Lower lobe of right lung (tissue), 2 donors: ENCODE data around the gene PLEKHG3. TPM values are rescaled to one million over a fixed set of nuclear protein-coding genes. Genes with fewer than 3 reads are reported as not detected.

ENCODE experiments used
- ATAC-seq, 2 donors: fragments of 200-7000 bp; cut with Tn5 transposase; one replicate each; pipeline ENCODE4 v1.9.1; 2020 to 2022; ENCODE audit warnings: mild to moderate bottlenecking in 2 of 2, moderate library complexity in 2 of 2
- DNase-seq: peaks from one replicate; pipeline ENCODE4 v3.0.0-alpha.2; 2020
- H3K27ac ChIP-seq: fragments of 200-600 bp; one replicate; pipeline ENCODE4 v1.8.0; 2022
- H3K27me3 ChIP-seq: fragments of 200-600 bp; one replicate; pipeline ENCODE4 v1.8.0; 2022; ENCODE audit warnings: low read depth
- H3K36me3 ChIP-seq: fragments of 200-600 bp; one replicate; pipeline ENCODE4 v1.8.0; 2022; ENCODE audit warnings: mild to moderate bottlenecking
- H3K4me1 ChIP-seq: fragments of 200-600 bp; one replicate; pipeline ENCODE4 v1.8.0; 2022
- H3K4me3 ChIP-seq: fragments of 200-600 bp; one replicate; pipeline ENCODE4 v1.8.0; 2022; ENCODE audit warnings: mild to moderate bottlenecking
- H3K9me3 ChIP-seq: fragments of 200-600 bp; one replicate; pipeline ENCODE4 v1.8.0; 2022
- intact Hi-C: fragments of 100-400 bp; cut with DNase I; formaldehyde crosslinking; loops from one replicate; pipeline ENCODE4 v1.11.0; 2022
- total RNA-seq: library from RNA; stranded (reverse); fragmentation: NEBNext Ultra II Directional; extraction: Animal tissue kit (Norgen Biotek cat#: 25700); gene quantifications from one replicate; pipeline ENCODE4 v1.2.1, GENCODE V29; 2021
- TF ChIP-seq, protein P1 (sequence below): fragments of 200-600 bp; IDR thresholded peaks from one replicate; pipeline ENCODE4 v1.8.0; 2022; ENCODE audit warnings: antibody characterized with exemption, mild to moderate bottlenecking
- donor health status: DM: no; HTN: yes; CAD: no; lungs with severe emphysema.

PLEKHG3 gene
- total RNA-seq, 1 donor from 2014 or later, result 33.1 TPM

DNA sequence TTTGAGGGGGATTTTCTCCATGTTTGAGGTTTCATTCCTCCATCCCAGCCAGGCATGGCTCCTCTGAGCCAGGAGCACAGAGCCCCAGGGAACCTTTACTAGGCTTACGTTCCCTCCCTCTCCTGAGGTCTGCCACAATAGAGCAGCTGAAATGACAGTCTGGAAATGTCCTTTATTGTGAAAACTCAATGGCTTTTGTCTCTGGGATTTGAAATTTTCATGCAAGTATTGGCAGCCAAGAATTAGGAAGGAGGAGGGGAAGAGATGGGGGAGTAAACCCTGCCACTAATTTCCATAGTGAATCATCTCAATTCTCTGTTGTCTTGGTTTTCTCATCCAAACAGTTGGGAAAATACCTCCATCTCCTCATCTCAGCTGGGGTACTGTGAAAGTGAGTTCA is 2.6 kb upstream of the PLEKHG3 start:
- intact Hi-C loops, result no loop called here
- ATAC-seq, result no peak
- peaks cover 57% of the 10 kb centered on the region for H3K4me1 ChIP-seq
- TF ChIP-seq, protein P1, sequence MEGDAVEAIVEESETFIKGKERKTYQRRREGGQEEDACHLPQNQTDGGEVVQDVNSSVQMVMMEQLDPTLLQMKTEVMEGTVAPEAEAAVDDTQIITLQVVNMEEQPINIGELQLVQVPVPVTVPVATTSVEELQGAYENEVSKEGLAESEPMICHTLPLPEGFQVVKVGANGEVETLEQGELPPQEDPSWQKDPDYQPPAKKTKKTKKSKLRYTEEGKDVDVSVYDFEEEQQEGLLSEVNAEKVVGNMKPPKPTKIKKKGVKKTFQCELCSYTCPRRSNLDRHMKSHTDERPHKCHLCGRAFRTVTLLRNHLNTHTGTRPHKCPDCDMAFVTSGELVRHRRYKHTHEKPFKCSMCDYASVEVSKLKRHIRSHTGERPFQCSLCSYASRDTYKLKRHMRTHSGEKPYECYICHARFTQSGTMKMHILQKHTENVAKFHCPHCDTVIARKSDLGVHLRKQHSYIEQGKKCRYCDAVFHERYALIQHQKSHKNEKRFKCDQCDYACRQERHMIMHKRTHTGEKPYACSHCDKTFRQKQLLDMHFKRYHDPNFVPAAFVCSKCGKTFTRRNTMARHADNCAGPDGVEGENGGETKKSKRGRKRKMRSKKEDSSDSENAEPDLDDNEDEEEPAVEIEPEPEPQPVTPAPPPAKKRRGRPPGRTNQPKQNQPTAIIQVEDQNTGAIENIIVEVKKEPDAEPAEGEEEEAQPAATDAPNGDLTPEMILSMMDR, result no peak
- no peak for DNase-seq
- no peaks in the 10 kb centered on the region for H3K36me3 ChIP-seq
- no peak overlapping the region for H3K4me3 ChIP-seq
- H3K9me3 ChIP-seq, result no peaks in the 10 kb centered on the region
- no peak overlapping the region for H3K27ac ChIP-seq
- peaks cover 24% of the 10 kb centered on the region for H3K27me3 ChIP-seq

DNA sequence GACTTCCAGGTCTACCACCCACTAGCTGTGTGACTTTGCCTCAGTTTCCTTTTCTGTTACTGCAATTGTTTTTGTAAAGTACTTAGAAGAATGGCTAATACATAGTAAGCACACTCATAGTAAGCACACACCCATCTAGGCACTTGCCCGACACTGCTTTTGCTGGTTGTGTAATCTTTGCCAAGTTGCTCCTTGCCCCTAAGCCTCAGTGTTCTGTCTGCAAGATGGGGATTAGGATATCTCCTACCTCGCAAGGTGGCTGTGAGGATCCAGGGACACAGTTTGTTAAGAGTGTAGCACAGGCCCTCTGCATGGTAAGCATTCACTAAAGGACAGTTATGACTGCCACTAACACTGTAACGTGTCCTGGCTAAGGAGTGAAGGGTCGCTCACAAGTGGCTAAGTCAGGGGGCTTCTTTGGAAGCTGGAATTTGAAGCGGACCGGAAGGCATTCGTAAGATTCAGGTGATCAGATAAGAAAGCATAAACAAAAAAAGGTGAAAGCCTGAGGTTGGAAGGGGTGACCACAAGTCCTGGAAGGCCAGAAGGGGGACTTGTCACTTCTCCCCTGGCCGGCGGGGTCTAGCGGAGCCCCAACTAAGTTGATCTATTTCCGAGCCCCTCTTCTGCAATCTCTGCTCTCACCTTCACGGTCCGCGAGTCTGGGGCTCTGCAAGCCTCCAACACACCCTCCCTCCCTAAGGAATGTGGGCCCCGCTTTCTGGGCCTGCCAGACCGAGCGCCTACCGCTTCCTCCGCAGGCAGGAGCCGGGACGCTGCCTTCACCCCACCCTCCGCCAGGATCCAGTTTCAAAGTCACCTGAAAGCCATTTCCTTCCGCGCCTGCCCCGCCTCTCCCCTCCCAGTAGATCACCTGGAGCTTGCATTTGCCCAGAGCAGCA is 1.5 kb upstream of the PLEKHG3 start:
- intact Hi-C loops, result no loop called here
- Histone ChIP-seq H3K4me1 (peaks cover 64% of the 10 kb centered on the region), H3K9me3 (no peaks in the 10 kb centered on the region), H3K27me3 (peaks cover 24% of the 10 kb centered on the region), H3K27ac (peak overlapping the region; percentile 90), H3K36me3 (no peaks in the 10 kb centered on the region), H3K4me3 (peak overlapping the region; percentile 85)
- TF ChIP-seq, protein P1, result no peak
- DNase-seq, result peak; percentile 80
- peak; percentile 51 to 66 for ATAC-seq

DNA sequence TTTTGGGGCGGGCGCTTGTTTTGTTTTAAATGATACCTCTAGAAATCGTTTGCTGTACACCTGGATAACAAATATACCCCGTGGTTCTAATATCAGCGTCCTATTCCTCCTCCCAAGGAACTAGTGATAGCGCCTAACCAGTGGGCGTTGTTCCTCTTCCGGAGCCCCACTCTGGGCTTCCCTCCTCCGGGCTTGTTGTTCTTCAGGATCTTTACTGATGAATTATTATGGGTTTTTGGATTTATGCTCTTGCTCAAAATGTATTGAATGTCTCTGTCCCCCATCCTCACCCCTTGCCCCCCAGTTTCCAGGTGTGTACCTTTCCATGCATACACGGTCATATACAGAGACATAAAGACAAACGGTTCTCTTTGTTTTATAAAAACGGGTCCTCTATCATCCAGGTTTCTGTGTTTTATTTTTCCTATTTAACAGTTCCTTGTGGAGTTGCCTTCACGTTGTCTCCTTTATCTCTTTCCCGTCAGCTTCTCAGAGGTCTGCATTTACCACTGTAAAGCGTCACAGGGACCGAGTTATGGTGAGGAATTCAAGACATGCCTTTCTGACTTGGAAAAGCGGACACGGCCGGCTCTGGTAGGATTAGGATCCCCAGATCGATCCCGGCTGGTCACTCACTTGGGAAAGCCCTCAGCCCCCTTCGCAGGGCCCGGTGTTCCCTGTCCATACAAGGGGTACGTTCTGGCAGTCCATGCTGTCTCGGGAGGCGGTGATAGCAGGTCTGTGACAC is 655 bp upstream of the PLEKHG3 start:
- DNase-seq (no peak), ATAC-seq (peak in 1 of 2 donors; percentile 0)
- Histone ChIP-seq H3K9me3 (no peaks in the 10 kb centered on the region), H3K27ac (peak overlapping the region; percentile 90), H3K27me3 (peaks cover 24% of the 10 kb centered on the region), H3K36me3 (no peaks in the 10 kb centered on the region), H3K4me3 (peak overlapping the region; percentile 85), H3K4me1 (peaks cover 64% of the 10 kb centered on the region)
- TF ChIP-seq, protein P1, result no peak
- intact Hi-C loops, result no loop called here

DNA sequence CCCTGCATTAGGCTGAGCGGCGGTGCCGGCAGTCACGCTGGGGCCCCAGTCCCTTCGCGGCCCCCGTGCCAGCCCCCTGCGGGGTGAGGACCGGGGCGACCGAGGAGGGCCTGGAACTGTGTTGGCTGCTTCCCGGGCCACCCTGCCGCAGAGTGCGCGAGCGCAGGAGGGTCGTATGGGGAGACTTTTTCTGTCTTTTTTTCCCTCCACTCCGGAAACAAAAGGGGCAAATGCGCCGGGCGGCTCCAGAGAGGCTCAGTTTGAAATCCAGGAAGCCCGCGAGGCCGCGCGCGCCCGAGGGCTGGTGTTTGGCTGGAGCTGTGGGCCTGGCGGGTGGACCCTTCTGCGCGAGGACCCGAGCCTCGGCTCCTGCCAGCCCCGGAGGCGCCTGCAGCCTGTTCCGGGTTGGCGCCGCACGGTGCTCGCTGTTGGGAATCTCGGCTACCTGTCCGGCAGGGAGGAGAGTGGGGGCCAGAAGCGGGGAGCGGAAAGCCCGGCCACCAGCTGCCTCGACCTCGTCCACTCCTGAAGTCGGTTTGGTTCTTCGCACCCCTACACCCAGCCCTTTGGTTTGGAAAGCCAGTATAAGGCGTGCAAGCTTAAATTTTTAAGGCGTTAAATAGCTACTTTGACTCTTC is 638 bp downstream of the PLEKHG3 start:
- no peaks in the 10 kb centered on the region for H3K36me3 ChIP-seq
- H3K9me3 ChIP-seq, result no peaks in the 10 kb centered on the region
- H3K4me3 ChIP-seq, result peak overlapping the region; percentile 85
- peak overlapping the region; percentile 90 for H3K27ac ChIP-seq
- ATAC-seq (peak; percentile 38 to 48), DNase-seq (peak; percentile 66)
- H3K27me3 ChIP-seq, result peaks cover 24% of the 10 kb centered on the region
- peaks cover 63% of the 10 kb centered on the region for H3K4me1 ChIP-seq
- TF ChIP-seq, protein P1, result no peak
- intact Hi-C loops, result no loop called here

DNA sequence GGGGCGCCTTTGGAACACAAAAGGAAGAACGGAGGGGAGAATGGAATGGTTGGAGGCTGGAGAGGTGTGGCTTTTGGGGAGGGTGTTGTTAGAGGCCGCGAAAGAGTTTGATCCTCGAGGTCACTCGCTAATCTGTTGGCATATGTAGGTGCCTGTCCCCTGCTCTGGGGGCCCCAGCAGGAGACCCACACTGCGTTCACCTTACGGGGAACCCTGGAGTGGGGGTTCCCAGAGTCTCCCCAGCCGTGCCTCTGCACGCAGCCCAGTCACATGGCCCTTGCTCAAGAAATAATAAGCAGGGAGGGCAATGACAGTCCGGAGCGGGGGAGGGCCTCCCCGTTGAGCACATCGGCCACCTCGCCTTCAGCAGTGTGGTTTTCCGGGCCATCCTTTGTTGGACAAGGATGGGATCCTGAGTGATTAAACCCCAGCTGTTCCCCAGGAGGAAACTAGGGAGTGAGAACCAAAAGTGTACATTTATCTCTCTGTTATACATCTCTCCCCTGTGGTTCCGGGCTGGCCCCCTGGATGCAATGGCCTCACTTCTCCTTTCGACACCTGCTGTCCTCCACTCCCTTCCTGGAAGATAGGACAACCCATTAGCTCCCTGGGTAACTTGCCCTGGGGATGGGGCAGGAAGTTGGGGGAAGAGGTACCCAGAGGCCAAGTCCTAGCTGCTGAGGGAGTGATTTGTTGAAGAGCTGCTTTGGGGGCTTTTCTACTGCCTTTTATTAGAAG is 1.3 kb downstream of the PLEKHG3 start:
- Histone ChIP-seq H3K36me3 (no peaks in the 10 kb centered on the region), H3K9me3 (no peaks in the 10 kb centered on the region), H3K4me1 (peaks cover 63% of the 10 kb centered on the region), H3K4me3 (peak overlapping the region; percentile 85), H3K27ac (peak overlapping the region; percentile 90), H3K27me3 (peaks cover 24% of the 10 kb centered on the region)
- DNase-seq (no peak), ATAC-seq (peak; percentile 3 to 9)
- TF ChIP-seq, protein P1, result no peak
- intact Hi-C loops, result no loop called here
